Measurements from ENCODE around the gene CBFA2T3. TPM values are rescaled to one million over a fixed set of nuclear protein-coding genes. Genes with fewer than 3 reads are reported as not detected.

The CBFA2T3 gene
- total RNA-seq, 4 donors from 2014 or later = 4.0 to 18.5 (median 5.5) TPM

GRCh38 chr16:88878356-88878755 lies 98.7 kb downstream of the CBFA2T3 start:
- peaks cover 15% of the 10 kb centered on the region for H3K27me3 ChIP-seq
- peaks cover 0 to 17% (median 15%) of the 10 kb centered on the region in 4 donors for H3K4me1 ChIP-seq
- in situ Hi-C loops (cut with MboI; ENCODE audit: low pct_ligation_motif_present in 1 of 4, low pct_unique_long_range_greater_than_20kb in 1 of 4, low sequenced_read_pairs in 3 of 4) (no loop called here), intact Hi-C loops (cut with DNase I; ENCODE audit: low total_unique reads) (no loop called here)
- H3K36me3 ChIP-seq = no peaks in the 10 kb centered on the region
- H3K27ac ChIP-seq = no peak overlapping the region
- no peak for DNase-seq
- H3K9me3 ChIP-seq = no peaks in the 10 kb centered on the region
- no peak for TF ChIP-seq POLR2AphosphoS5 (IDR thresholded peaks at IDR 0.05)
- TF ChIP-seq, protein P1, sequence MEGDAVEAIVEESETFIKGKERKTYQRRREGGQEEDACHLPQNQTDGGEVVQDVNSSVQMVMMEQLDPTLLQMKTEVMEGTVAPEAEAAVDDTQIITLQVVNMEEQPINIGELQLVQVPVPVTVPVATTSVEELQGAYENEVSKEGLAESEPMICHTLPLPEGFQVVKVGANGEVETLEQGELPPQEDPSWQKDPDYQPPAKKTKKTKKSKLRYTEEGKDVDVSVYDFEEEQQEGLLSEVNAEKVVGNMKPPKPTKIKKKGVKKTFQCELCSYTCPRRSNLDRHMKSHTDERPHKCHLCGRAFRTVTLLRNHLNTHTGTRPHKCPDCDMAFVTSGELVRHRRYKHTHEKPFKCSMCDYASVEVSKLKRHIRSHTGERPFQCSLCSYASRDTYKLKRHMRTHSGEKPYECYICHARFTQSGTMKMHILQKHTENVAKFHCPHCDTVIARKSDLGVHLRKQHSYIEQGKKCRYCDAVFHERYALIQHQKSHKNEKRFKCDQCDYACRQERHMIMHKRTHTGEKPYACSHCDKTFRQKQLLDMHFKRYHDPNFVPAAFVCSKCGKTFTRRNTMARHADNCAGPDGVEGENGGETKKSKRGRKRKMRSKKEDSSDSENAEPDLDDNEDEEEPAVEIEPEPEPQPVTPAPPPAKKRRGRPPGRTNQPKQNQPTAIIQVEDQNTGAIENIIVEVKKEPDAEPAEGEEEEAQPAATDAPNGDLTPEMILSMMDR (IDR thresholded peaks at IDR 0.05) = no peak
- TF ChIP-seq EP300 (IDR thresholded peaks at IDR 0.05; ENCODE audit: low read depth) = no peak
- TF ChIP-seq POLR2A (IDR thresholded peaks at IDR 0.05) = no peak
- WGBS, 2 donors (ENCODE audit: low coverage in 1 of 2) = 91 to 92% methylated on average over 6 to 19 of the region's 20 CpGs
- H3K4me3 ChIP-seq = no peak overlapping the region

GRCh38 chr16:88877564-88878289 lies 99.3 kb downstream of the CBFA2T3 start:
- intact Hi-C loops (cut with DNase I; ENCODE audit: low total_unique reads) (no loop called here), in situ Hi-C loops (cut with MboI; ENCODE audit: low pct_ligation_motif_present in 1 of 4, low pct_unique_long_range_greater_than_20kb in 1 of 4, low sequenced_read_pairs in 3 of 4) (no loop called here)
- Histone ChIP-seq H3K36me3 (no peaks in the 10 kb centered on the region), H3K27me3 (peaks cover 15% of the 10 kb centered on the region), H3K9me3 (no peaks in the 10 kb centered on the region), H3K27ac (no peak overlapping the region), H3K4me1 (peaks cover 0 to 17% (median 15%) of the 10 kb centered on the region in 4 donors), H3K4me3 (no peak overlapping the region)
- WGBS, 2 donors (ENCODE audit: low coverage in 1 of 2) = 89 to 91% methylated on average over 7 to 20 of the region's 20 CpGs
- TF ChIP-seq POLR2AphosphoS5 (IDR thresholded peaks at IDR 0.05) (no peak), POLR2A (IDR thresholded peaks at IDR 0.05) (no peak), EP300 (IDR thresholded peaks at IDR 0.05; ENCODE audit: low read depth) (no peak)
- TF ChIP-seq, protein P1 (IDR thresholded peaks at IDR 0.05) = no peak
- DNase-seq = no peak

DNA sequence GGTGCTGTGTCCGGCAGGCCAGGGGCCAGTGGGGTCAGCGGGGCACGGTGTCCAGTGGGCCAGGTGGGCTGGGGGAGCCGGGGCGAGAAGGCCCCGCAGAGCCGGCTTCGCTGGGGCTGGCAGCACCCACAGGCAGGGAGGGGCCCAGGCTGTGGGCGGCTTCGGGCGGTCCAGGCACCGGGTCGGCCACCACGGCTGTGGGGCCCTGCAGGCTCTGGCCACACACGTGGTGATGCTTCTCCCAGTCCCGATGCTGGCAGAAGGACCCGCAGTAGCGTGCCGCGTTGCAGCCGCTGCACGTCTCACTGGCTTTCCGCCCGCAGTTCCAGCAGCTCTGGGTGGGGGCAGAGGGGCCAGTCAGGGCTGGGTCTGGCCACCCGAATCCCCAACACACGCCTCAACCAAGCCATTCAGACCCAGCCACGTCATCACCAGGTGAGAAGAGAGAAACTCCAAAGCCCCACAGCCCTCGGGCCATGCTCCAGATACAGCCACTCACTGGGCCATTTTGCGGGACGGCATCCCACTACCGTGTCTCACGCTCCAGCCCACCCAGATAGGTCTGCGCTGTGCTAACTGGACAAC lies 100.0 kb downstream of the CBFA2T3 start:
- H3K36me3 ChIP-seq = no peaks in the 10 kb centered on the region
- H3K4me1 ChIP-seq = peaks cover 0 to 17% (median 14%) of the 10 kb centered on the region in 4 donors
- in situ Hi-C loops (cut with MboI; ENCODE audit: low pct_ligation_motif_present in 1 of 4, low pct_unique_long_range_greater_than_20kb in 1 of 4, low sequenced_read_pairs in 3 of 4) (no loop called here), intact Hi-C loops (cut with DNase I; ENCODE audit: low total_unique reads) (no loop called here)
- H3K27me3 ChIP-seq = peaks cover 16% of the 10 kb centered on the region
- TF ChIP-seq, protein P1 (IDR thresholded peaks at IDR 0.05) = no peak
- TF ChIP-seq POLR2A (IDR thresholded peaks at IDR 0.05) (no peak), EP300 (IDR thresholded peaks at IDR 0.05; ENCODE audit: low read depth) (no peak), POLR2AphosphoS5 (IDR thresholded peaks at IDR 0.05) (no peak)
- no peak overlapping the region for H3K4me3 ChIP-seq
- WGBS, 2 donors (ENCODE audit: low coverage in 1 of 2) = 84% methylated on average over 24 of the region's 33 CpGs; no CpG with 5 or more reads in 1 of the 2 donors
- H3K9me3 ChIP-seq = no peaks in the 10 kb centered on the region
- no peak for DNase-seq
- no peak overlapping the region for H3K27ac ChIP-seq

GRCh38 chr16:88875703-88876234 lies 101.2 kb downstream of the CBFA2T3 start:
- 92 to 94% methylated on average over 17 to 22 of the region's 22 CpGs for WGBS, 2 donors (ENCODE audit: low coverage in 1 of 2)
- peaks cover 0 to 9% (median 3%) of the 10 kb centered on the region in 4 donors for H3K4me1 ChIP-seq
- no peaks in the 10 kb centered on the region for H3K9me3 ChIP-seq
- H3K4me3 ChIP-seq = no peak overlapping the region
- H3K27me3 ChIP-seq = peaks cover 25% of the 10 kb centered on the region
- TF ChIP-seq EP300 (IDR thresholded peaks at IDR 0.05; ENCODE audit: low read depth) (no peak), POLR2A (IDR thresholded peaks at IDR 0.05) (no peak), POLR2AphosphoS5 (IDR thresholded peaks at IDR 0.05) (no peak)
- TF ChIP-seq, protein P1 (IDR thresholded peaks at IDR 0.05) = no peak
- H3K27ac ChIP-seq = no peak overlapping the region
- no peak for DNase-seq
- no peaks in the 10 kb centered on the region for H3K36me3 ChIP-seq
- intact Hi-C loops (cut with DNase I; ENCODE audit: low total_unique reads) = no loop called here
- in situ Hi-C loops (cut with MboI; ENCODE audit: low pct_ligation_motif_present in 1 of 4, low pct_unique_long_range_greater_than_20kb in 1 of 4, low sequenced_read_pairs in 3 of 4) = no loop called here
